OCI-LY7 (cell line): ENCODE data around the gene GEMIN2. TPM values are rescaled to one million over a fixed set of nuclear protein-coding genes. Genes with fewer than 3 reads are reported as not detected.

Experiments
- BruUV-seq: library from RNA; stranded (reverse); fragments of 400-500 nt; replicated peaks from 2 replicates; lab custom pipeline; 2021; lab: Mats Ljungman, UMichigan
- CTCF ChIA-PET: fragments of 300-600 bp; sonication (Branson Sonifier 250); formaldehyde crosslinking; loops from one replicate; lab custom pipeline; 2022; ENCODE audit warnings: antibody characterized with exemption; ENCODE audit not compliant: unreplicated experiment; lab: Charles Lee
- POLR2A ChIA-PET: fragments of 300-600 bp; sonication (Branson Sonifier 250); formaldehyde crosslinking; loops from one replicate; lab custom pipeline; 2022; ENCODE audit warnings: antibody characterized with exemption; lab: Charles Lee
- DNase-seq: peaks from one replicate; pipeline ENCODE4 v3.0.0-alpha.2; 2015; ENCODE audit warnings: low spot score
- H2AFZ ChIP-seq: fragments of 200-600 bp; sonication (generic), shearing (Covaris generic); 2 replicates; pipeline ENCODE4 v1.6.1; 2014; ENCODE audit warnings: mild to moderate bottlenecking, antibody characterized with exemption, low read length, moderate library complexity
- H3K27ac ChIP-seq: fragments of 200-600 bp; sonication (generic); 2 replicates; pipeline ENCODE4 v1.5.1; 2014; ENCODE audit warnings: mixed run types, low read depth, mild to moderate bottlenecking, moderate library complexity, low read length, inconsistent platforms; ENCODE audit not compliant: poor library complexity, severe bottlenecking
- H3K36me3 ChIP-seq: fragments of 200-600 bp; sonication (generic); 2 replicates; pipeline ENCODE4 v1.6.1; 2014; ENCODE audit warnings: mild to moderate bottlenecking, antibody characterized with exemption, low read length, moderate library complexity, mixed read lengths; ENCODE audit not compliant: insufficient read depth
- H3K4me1 ChIP-seq: fragments of 200-600 bp; sonication (generic); 2 replicates; pipeline ENCODE4 v1.5.1; 2014; ENCODE audit warnings: mild to moderate bottlenecking, low read length; ENCODE audit not compliant: insufficient read depth, poor library complexity, severe bottlenecking
- H3K4me2 ChIP-seq: fragments of 200-600 bp; sonication (generic); 2 replicates; pipeline ENCODE4 v1.6.1; 2014; ENCODE audit warnings: mild to moderate bottlenecking, low read length
- H3K4me3 ChIP-seq: fragments of 200-600 bp; sonication (generic); 2 replicates; pipeline ENCODE4 v1.5.1; 2014; ENCODE audit warnings: mild to moderate bottlenecking, low read depth, low read length; ENCODE audit not compliant: poor library complexity, severe bottlenecking
- H3K79me2 ChIP-seq: fragments of 200-600 bp; sonication (generic); 2 replicates; pipeline ENCODE4 v1.6.1; 2016; ENCODE audit warnings: low read depth, mild to moderate bottlenecking, low read length, moderate library complexity, mixed read lengths; ENCODE audit not compliant: insufficient read depth
- H3K9me2 ChIP-seq: fragments of 200-600 bp; sonication (generic); 2 replicates; pipeline ENCODE4 v1.6.1; 2016; ENCODE audit warnings: mild to moderate bottlenecking, low read length, mixed read lengths; ENCODE audit not compliant: insufficient read depth
- H3K9me3 ChIP-seq: fragments of 200-600 bp; sonication (generic); 2 replicates; pipeline ENCODE4 v1.6.1; 2014; ENCODE audit warnings: mild to moderate bottlenecking, mixed run types, low read length, mixed read lengths
- H4K20me1 ChIP-seq: fragments of 200-600 bp; sonication (generic); 2 replicates; pipeline ENCODE4 v1.6.1; 2014; ENCODE audit warnings: mild to moderate bottlenecking, antibody characterized with exemption, low read length, moderate library complexity, mixed read lengths; ENCODE audit not compliant: insufficient read depth
- CTCF ChIP-seq: fragments of 200-600 bp; sonication (generic); conservative IDR thresholded peaks from 2 replicates; pipeline ENCODE4 v1.5.1; 2014; ENCODE audit warnings: mild to moderate bottlenecking, antibody characterized with exemption, low read length, moderate library complexity, mixed read lengths
- EZH2phosphoT487 ChIP-seq: fragments of 200-600 bp; sonication (generic); IDR thresholded peaks from 2 replicates; pipeline ENCODE4 v1.6.1; 2018; ENCODE audit warnings: low read depth, borderline replicate concordance, mild to moderate bottlenecking, mixed run types, antibody characterized with exemption, low read length, moderate library complexity, mixed read lengths
- intact Hi-C: fragments of 100-400 bp; cut with micrococcal nuclease; formaldehyde crosslinking; loops from one replicate; pipeline ENCODE4 v1.10.0; 2022; ENCODE audit not compliant: unreplicated experiment
- total RNA-seq, 2 experiments: library from RNA; depleted of rRNA in 1 of 2; stranded (reverse); fragments of >200 nt in 1 of 2; shearing (Covaris generic) in 1 of 2; gene quantifications; 2 replicates each; pipeline ENCODE4 v1.2.3, GENCODE V29; 2014 to 2022

Gene GEMIN2
- total RNA-seq, 2 experiments from 2014 or later, result 46.2 to 53.4 TPM

DNA sequence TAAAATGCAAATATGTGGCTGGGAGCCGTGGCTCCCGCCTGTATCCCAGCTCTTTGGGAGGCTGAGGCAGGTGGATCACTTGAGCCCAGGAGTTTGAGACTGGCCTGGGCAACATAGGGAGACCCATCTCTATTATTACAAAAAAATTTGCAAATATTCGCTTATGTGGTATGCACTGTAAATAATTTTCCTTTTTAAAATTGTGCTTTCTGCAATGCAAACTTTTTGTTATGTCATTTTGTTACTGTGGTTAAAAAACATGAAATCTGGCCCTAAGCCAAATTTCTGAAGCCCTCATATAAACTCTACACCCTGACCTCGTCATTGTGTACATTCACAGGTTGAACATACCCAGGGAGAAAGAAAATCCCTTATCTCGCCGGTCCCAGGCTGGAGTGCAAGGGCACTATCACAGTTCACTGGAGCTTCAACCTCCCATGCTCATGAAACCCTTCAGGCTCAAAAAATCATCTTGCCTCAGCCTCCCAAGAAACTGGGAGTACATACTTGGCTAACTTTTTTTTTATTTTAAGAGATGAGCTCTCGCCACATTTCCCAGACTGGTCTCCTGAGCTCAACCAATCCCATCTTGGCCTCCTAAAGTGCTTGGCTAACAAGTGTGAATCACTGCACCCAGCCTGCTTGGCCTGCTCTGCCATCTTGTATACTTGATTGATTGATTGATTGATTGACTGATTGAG lies 31.3 kb downstream of the GEMIN2 start:
- H3K27ac ChIP-seq, result no peak overlapping the region
- H3K36me3 ChIP-seq, result peaks cover 67% of the 10 kb centered on the region
- no peak overlapping the region for H3K4me3 ChIP-seq
- H3K9me2 ChIP-seq, result no peaks in the 10 kb centered on the region
- H3K79me2 ChIP-seq, result no peaks in the 10 kb centered on the region
- ChIA-PET CTCF (no interaction called here), POLR2A (interaction anchor here (0.7 kb wide), 1 partner anchor 731 kb away, joined by 3 read pairs; no protein-coding TSS in a partner anchor)
- no peak overlapping the region for H2AFZ ChIP-seq
- TF ChIP-seq CTCF (no peak), EZH2phosphoT487 (no peak)
- no peaks in the 10 kb centered on the region for H4K20me1 ChIP-seq
- H3K4me2 ChIP-seq, result no peak overlapping the region
- 0 out of 2 replicates have a peak, but pooled peaks cover 6% of the 10 kb centered on the region for H3K9me3 ChIP-seq
- DNase-seq, result no peak
- no TSS peak for BruUV-seq
- no peaks in the 10 kb centered on the region for H3K4me1 ChIP-seq
- intact Hi-C loops, result no loop called here

GRCh38 chr14:39154594-39155189 lies 40.6 kb downstream of the GEMIN2 start:
- ChIA-PET CTCF (no interaction called here), POLR2A (interaction anchor here (1.2 kb wide), 1 partner anchor 13 kb away, joined by 3 read pairs; no protein-coding TSS in a partner anchor)
- Histone ChIP-seq H3K4me2 (no peak overlapping the region), H3K9me3 (no peaks in the 10 kb centered on the region), H3K27ac (no peak overlapping the region), H3K79me2 (peaks cover 6% of the 10 kb centered on the region), H3K4me3 (no peak overlapping the region), H3K4me1 (no peaks in the 10 kb centered on the region), H2AFZ (no peak overlapping the region), H3K9me2 (no peaks in the 10 kb centered on the region), H4K20me1 (no peaks in the 10 kb centered on the region), H3K36me3 (peaks cover 83% of the 10 kb centered on the region)
- intact Hi-C loops, result loop anchor here (5.0 kb wide), 1 partner anchor 32 kb away; no protein-coding TSS in a partner anchor
- no TSS peak for BruUV-seq
- DNase-seq, result no peak
- TF ChIP-seq EZH2phosphoT487 (no peak), CTCF (no peak)
